COLO668 (cell line): ENCODE data around the gene RHOC.

Experiments used
- DNase-seq: peaks from one replicate; lab custom pipeline; 2025; ENCODE audit not compliant: unreplicated experiment; lab: John Stamatoyannopoulos, UW

Gene RHOC

GRCh38 chr1:112686835-112687234, 20.1 kb downstream of the RHOC start:
- no peak for DNase-seq

DNA sequence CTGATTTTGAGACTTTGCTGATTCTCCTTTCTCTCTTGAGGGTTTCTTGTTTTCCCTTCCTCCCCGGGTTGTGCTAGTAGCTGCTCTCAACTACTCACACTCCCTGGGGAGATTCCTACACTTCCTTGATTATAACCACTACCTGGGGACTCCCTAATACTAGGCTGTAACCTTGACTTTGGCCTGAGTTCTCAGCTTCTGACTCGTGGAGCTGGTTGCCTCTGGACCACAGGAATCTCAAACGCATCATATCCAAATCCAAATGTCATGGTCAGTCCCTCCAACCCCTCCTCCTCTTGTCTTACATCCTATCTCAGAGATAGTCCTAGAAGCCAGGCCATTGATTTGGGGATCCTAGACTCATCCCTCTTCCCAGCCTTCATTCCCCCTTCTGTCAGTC, 20.5 kb downstream of the RHOC start:
- DNase-seq, result no peak

DNA sequence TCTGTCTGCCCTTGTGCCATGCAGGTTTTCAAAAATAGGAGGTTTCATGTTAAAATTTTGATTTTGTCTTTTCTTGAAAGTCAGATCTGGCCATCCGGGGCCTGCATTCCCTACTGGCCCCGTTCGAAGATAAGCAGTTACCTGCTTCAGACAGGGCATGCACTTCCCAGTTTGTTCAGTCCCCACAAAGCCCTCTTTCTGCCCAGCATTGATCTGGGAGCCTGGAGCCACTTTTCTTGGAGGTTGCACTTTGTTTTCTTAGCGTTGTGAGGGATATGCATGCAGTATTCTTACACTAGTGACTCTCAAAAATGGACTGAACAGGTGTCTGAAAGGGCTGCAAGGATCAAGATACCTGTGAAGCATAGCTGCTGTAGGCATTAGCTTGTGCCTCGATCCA, 21.0 kb downstream of the RHOC start:
- DNase-seq, result no peak

- DNase-seq, result no peak
Measured at GRCh38 chr1:112678605-112679004, 28.3 kb downstream of the RHOC start.

GRCh38 chr1:112677501-112677900, 29.4 kb downstream of the RHOC start:
- DNase-seq, result no peak

- no peak for DNase-seq
Measured at GRCh38 chr1:112676543-112676942, 30.4 kb downstream of the RHOC start.

- no peak for DNase-seq
Measured at GRCh38 chr1:112675728-112676381, 31.1 kb downstream of the RHOC start.

GRCh38 chr1:112674986-112675727, 31.8 kb downstream of the RHOC start:
- peak; percentile 76 for DNase-seq

DNA sequence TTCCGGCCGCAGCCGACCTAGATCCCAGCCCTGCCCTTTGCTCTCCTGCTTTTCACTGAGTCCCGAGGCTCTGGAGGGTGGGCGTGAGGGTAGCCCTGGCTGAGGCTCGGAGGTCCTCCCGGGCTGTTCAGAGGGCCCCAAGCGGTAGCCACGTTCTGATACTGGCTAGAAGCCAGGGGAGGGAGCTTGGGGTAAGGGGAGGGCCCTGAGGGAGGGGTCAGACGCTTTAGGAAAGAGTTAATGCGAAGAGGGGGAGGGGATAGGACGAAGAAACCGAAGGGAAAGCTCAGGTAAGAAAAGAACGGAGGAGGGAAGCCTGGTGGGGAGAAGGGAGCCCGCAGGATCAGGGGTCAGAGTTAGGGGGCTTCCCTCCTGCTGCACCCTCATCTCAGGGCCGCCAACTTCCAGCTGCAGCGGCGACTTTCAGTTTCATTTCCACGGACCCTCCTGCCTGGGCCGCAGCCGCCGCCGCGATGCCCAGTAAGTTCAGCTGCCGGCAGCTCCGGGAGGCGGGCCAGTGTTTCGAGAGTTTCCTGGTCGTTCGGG, 32.4 kb downstream of the RHOC start, which contains the start of gene MOV10:
TSS of gene MOV10 (plus strand) at position 220 of the 546 bp plus-strand sequence. CDS start at position 474, 254 bp downstream.
- DNase-seq, result peak; percentile 79

- DNase-seq, result no peak
Measured at GRCh38 chr1:112673592-112674439, 33.1 kb downstream of the RHOC start.

GRCh38 chr1:112672842-112673241, 34.1 kb downstream of the RHOC start:
- DNase-seq, result no peak

DNA sequence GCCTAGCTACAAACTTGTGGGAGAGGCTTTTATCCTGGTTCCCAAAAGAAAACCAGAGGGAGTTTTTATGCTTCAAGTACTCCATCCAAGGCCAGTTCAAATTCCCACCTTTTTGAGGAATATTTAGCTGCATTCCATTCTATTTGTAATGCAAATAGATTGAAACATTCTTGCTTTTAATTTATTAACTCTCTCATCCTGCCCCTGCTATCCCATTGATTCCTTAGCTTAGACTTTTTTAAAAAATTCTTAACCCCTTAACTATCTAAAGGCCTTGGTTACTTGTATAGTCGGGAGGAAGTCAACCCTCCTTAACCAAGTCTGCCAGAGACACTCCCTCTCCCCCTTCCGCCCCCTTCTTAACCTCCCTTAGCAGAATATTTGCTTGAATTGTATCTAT, 34.9 kb downstream of the RHOC start:
- no peak for DNase-seq

DNA sequence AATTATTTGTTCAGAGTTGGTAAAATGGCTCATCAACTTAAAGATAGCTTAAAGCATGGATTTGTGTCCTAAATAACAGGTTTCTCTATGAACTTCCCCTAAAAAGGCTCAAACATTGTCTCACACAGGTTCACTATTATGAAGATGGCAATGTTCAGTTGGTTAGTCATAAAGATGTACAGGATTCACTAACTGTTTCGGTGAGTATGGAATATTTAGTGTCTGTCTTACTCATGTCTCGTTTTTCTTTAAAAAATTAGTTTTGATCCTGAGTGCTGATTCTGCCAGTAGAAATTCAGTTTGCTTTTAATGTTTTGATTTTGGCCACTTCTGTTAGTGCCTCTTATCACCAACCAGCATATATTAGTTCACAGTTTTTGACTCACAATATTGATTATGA, 40.0 kb downstream of the RHOC start:
- no peak for DNase-seq

DNA sequence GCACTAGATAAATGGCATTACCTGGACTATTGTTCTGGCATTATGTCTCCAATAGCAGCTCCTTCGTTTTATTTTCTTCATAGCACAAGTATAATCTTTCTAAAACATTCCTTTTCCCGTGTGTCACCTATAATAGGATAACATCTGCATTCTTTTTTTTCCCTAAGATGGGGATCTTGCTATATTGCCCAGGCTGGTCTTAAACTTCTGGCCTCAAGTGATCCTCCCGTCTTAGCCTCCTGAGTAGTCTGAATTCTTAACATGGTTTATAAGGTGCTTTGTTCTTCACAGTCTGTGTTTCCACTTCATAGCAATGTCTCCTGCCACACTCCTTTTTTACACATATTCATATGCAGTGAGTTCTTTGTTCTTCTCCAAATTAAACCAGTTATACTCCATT, 41.1 kb downstream of the RHOC start:
- DNase-seq, result no peak

DNA sequence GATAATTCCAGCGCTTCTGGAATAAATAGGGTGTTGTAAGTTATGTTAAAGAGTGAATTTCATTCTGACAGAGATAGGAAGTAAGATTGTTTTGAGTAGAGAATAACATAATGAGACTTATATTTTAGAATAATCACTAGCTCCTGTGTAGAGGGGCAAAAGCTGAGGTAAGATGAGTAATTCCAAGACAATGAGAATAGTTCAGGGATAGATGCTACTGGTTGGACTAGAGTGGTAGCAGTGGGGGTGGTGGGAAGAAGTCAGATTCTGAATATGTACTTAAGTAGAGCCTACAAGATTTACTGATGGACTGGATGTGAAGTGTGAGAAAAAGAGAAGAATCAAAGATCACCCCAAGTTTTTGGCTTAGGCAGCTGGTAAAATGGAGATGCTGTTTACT, 55.7 kb downstream of the RHOC start:
- DNase-seq, result no peak
